ENCODE data around the gene GPR155.
A peak's percentile ranks its signal among the peaks of the same experiment; 100 is the strongest.
"Not testable (repeated sequence)": the region's sequence is repeated elsewhere in the genome, so short reads cannot be mapped to it uniquely, and the experiment has no call there.

Gene GPR155

DNA sequence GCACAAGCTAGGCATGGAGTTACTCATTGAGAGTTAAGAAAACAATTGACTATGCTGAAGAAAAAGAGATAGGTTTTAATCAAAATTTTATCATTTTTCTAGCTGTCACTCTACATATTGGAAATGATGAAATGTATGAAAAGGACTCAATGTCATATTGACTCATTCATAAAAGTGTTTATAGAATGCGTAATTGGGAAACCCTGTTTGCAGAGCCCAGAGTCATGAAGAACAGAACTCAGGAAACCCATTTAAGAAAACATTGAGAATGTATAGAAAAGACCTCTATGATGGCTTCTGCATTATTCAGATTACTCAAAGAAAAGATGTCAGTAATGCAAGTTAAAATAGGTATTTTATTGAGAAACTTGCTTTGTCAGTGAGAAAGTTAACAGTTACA lies 54.9 kb downstream of the GPR155 start:
- no peak for DNase-seq

GRCh38 chr2:174430066-174430465 lies 56.8 kb downstream of the GPR155 start:
- DNase-seq, result no peak

DNA sequence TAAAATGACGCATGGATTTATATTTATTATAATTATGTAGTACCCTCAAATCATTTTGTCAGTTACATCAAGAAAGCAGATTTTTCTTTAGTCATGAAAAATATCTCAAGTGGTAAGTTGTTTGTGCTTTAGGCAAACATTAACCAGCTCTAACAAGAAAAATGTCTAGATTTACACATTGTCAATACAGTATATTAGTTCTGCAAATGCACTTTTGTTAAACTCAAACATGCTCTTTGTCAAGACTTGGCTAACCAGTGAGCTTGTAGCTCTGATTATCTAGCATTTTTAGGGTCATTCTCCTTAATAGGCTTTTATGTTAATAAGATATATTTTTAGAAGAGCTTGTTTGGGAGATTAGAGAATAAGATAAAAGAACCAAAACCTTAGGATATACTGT lies 58.6 kb downstream of the GPR155 start:
- no peak for DNase-seq

- DNase-seq, result no peak
These were observed 74.6 kb downstream of the GPR155 start for GRCh38 chr2:174412256-174412655.

DNA sequence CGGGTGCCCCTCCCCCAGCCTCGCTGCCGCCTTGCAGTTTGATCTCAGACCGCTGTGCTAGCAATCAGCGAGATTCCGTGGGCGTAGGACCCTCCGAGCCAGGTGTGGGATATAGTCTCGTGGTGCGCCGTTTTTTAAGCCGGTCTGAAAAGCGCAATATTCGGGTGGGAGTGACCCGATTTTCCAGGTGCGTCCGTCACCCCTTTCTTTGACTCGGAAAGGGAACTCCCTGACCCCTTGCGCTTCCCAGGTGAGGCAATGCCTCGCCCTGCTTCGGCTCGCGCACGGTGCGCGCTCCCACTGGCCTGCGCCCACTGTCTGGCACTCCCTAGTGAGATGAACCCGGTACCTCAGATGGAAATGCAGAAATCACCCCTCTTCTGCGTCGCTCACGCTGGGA lies 76.8 kb downstream of the GPR155 start:
- DNase-seq, result not testable (repeated sequence)

- DNase-seq, result no peak
These were observed 83.2 kb downstream of the GPR155 start for GRCh38 chr2:174403628-174404027.

DNA sequence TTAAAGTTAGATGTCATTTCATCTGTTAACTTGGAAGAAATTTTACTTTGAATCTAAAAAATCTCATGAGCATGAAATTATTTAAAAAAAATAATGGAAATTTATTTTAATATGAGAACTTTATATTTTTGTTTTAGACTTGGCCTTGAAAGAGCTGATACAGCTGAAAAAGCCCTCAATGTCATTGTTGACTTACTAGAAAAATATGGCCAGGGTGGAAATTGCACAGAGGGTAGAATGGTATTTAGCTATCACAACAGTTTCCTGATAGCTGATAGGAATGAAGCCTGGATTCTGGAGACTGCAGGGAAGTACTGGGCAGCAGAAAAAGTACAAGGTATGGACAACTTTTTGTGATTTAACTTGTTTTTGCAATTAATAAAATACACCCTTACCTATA lies 86.0 kb downstream of the GPR155 start:
- DNase-seq, result no peak

DNA sequence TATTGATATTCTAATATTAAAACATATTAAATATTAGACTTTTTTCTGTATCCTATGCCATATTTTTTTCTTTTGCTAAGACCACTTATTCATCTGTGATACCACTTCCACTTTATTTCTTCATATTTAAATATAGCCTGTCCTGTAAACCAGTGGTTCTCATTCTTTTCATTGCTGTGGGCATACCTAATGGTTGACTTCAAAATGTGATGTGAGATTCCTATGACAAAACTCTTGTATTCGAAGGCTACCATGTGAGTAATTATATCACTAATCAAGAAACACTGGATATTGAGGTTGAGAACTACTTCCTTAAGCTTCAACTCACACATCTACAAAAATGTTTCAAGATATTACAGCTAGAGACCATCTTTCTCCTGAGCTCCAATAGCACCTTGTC lies 87.7 kb downstream of the GPR155 start:
- DNase-seq, result no peak

- DNase-seq, result no peak
These were observed 89.1 kb downstream of the GPR155 start for GRCh38 chr2:174397773-174398172.

DNA sequence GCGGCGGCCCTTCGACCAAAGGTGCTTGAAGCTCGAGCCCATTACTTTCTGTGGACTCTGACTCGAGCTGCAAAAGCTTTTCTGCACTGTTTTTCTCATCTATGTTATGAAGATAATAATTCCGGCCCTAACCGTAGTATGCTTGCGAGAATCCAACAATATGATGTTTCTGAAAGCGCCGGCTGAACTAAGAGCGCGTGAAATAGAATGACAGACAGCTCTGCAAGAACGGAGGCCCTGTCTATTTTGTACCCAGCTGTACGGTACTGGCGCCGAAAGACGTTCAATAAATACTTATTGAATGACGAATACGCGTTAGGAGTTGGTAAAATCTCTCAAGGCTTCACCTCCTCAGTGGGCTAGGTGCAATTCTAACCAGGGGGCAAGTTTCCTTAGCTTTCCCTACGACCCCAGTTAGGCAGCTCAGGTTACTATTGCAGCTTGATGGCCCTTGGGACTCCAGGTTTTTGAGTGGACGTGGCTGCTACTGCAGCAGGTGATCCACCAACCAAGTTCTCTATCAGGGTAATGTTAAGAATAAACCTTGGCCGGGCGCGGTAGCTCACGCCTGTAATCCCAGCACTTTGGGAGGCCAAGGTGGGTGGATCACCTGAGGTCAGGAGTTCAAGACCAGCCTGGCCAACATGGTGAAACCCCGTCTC lies 90.7 kb downstream of the GPR155 start:
- no peak for DNase-seq

- DNase-seq, result peak; percentile 67 to 72
These were observed 91.4 kb downstream of the GPR155 start, which contains the start of gene SCRN3 for GRCh38 chr2:174395284-174395968. SCRN3 (plus strand) TSS chr2:174395730; CDS start chr2:174398284, 2,554 bp downstream.

DNA sequence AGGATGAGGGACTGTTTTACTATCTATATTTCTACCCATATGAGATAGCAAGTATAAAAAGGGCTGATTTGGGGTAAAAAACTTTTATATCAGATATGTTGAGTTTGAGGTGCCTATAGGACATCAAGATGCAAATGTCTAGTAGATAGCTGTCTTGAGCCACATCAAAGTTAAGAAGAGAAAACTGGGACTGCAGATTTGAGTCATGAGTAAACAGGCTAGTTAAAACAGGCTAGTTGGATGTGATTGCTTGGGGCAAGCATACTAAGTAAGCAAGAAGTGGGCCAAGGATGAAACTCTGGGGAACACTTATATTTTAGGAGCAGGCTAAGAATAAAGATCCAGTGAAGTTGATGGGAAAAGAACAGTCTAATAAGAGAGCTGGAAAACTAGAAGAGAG lies 94.1 kb downstream of the GPR155 start:
- no peak for DNase-seq

DNA sequence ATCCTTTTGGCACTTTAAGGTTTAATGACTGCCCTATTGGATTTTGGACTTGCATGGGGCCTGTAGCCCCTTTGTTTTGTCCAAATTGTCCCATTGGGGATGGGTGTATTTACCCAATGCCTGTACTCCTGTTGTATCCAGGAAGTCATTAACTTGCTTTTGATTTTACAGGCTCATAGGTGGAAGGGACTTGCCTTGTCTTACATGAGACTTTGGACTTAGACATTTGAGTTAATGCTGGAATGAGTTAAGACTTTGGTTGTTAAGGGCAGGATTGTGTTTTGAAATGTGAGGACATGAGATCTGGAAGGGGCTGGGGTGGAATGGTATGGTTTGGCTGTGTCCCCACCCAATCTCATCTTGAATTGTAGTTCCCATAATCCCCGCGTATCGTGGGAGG lies 96.5 kb downstream of the GPR155 start:
- DNase-seq, result not testable (repeated sequence)

GRCh38 chr2:174389542-174389941 lies 97.3 kb downstream of the GPR155 start:
- no peak for DNase-seq

DNA sequence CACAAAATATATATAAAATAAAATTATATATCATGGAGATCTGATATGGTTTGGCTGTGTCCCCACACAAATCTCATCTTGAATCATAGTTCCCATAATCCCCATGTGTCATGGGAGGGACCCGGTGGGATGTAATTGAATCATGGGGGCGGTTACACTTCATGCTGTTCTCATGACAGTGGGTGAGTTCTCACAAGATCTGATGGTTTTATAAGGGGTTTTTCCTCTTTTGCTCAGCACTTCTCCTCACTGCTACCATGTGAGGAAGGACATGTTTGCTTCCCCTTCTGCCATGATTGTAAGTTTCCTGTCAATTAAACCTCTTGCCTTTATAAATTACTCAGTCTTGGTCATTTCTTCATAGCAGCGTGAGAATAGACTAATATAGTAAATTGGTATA lies 98.1 kb downstream of the GPR155 start:
- not testable (repeated sequence) for DNase-seq

DNA sequence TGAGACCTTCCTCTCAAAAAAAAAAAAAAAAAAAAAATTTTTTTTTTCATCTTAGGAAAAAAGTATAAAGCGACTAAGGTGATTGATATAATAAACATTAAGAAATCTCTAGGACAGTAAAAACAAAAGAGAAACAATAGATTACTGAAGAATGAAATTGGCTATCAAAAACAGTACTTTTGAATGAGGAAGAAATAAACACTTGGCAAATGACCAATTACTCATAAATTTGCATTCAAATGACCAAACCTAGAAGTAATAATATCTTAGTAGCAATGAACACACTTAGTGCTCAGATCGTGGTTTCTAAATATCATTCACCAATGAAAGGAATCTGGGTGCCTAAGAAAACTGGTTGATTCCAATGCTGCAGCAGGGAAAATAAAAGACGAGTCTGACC lies 101.6 kb downstream of the GPR155 start:
- DNase-seq, result no peak

GRCh38 chr2:174383796-174384195 lies 103.0 kb downstream of the GPR155 start:
- DNase-seq, result no peak
